ENCODE results near the gene FKBP1A. TPM values are rescaled to one million over a fixed set of nuclear protein-coding genes. Genes with fewer than 3 reads are reported as not detected.
A peak's percentile ranks its signal among the peaks of the same experiment; 100 is the strongest.

FKBP1A gene
- total RNA-seq, 2 experiments from 2014 or later: 259 to 282 TPM

- no peak for DNase-seq
- Mint-ChIP-seq H3K9me3 (no peaks in the 10 kb centered on the region), H3K27ac (no peak overlapping the region), H3K27me3 (peaks cover 5% of the 10 kb centered on the region), H3K4me3 (no peak overlapping the region), H3K36me3 (ENCODE audit: low read depth) (no peaks in the 10 kb centered on the region), H3K4me1 (ENCODE audit: low read depth) (peaks cover 9% of the 10 kb centered on the region)
- no peak for ATAC-seq
- TF ChIP-seq CTCF (IDR thresholded peaks at IDR 0.05): no peak
- CTCF ChIA-PET: interaction anchor here (1.3 kb wide), 1 partner anchor 11 kb away, joined by 4 read pairs; no protein-coding TSS in a partner anchor
- POLR2A ChIA-PET: interaction anchor here (1.6 kb wide), 1 partner anchor 38 kb away, joined by 3 read pairs; no protein-coding TSS in a partner anchor
- intact Hi-C loops (cut with micrococcal nuclease): no loop called here
Measured at GRCh38 chr20:1427457-1428054, 34.7 kb upstream of the FKBP1A start.

GRCh38 chr20:1426231-1426849 is 33.5 kb upstream of the FKBP1A start:
- no peak overlapping the region for H3K4me3 Mint-ChIP-seq
- ATAC-seq (no peak), DNase-seq (no peak)
- H3K4me1 Mint-ChIP-seq (ENCODE audit: low read depth): peaks cover 9% of the 10 kb centered on the region
- H3K9me3 Mint-ChIP-seq: no peaks in the 10 kb centered on the region
- CTCF ChIA-PET: interaction anchor here (1.3 kb wide), 1 partner anchor 9 kb away, joined by 4 read pairs; no protein-coding TSS in a partner anchor
- TF ChIP-seq CTCF (IDR thresholded peaks at IDR 0.05): no peak
- peaks cover 5% of the 10 kb centered on the region for H3K27me3 Mint-ChIP-seq
- intact Hi-C loops (cut with micrococcal nuclease): no loop called here
- H3K36me3 Mint-ChIP-seq (ENCODE audit: low read depth): no peaks in the 10 kb centered on the region
- POLR2A ChIA-PET: interaction anchor here (0.7 to 1.6 kb wide), 3 partner anchors 18 to 81 kb away, joined by 3 read pairs; no protein-coding TSS in a partner anchor
- H3K27ac Mint-ChIP-seq: no peak overlapping the region

GRCh38 chr20:1424336-1424735 is 31.5 kb upstream of the FKBP1A start:
- intact Hi-C loops (cut with micrococcal nuclease): no loop called here
- DNase-seq (no peak), ATAC-seq (no peak)
- no peak overlapping the region for H3K4me3 Mint-ChIP-seq
- no peaks in the 10 kb centered on the region for H3K36me3 Mint-ChIP-seq (ENCODE audit: low read depth)
- no peak overlapping the region for H3K27ac Mint-ChIP-seq
- TF ChIP-seq CTCF (IDR thresholded peaks at IDR 0.05): no peak
- peaks cover 9% of the 10 kb centered on the region for H3K9me3 Mint-ChIP-seq
- POLR2A ChIA-PET: no interaction called here
- CTCF ChIA-PET: interaction anchor here (1.0 to 1.6 kb wide), 2 partner anchors 43 to 82 kb away, joined by 3 to 4 read pairs; partner anchors contain the start of gene NSFL1C
- H3K4me1 Mint-ChIP-seq (ENCODE audit: low read depth): peaks cover 9% of the 10 kb centered on the region
- peaks cover 5% of the 10 kb centered on the region for H3K27me3 Mint-ChIP-seq

GRCh38 chr20:1423625-1424106 is 30.8 kb upstream of the FKBP1A start:
- H3K27me3 Mint-ChIP-seq: peaks cover 6% of the 10 kb centered on the region
- intact Hi-C loops (cut with micrococcal nuclease): no loop called here
- no peak overlapping the region for H3K4me3 Mint-ChIP-seq
- peak; percentile 47 for ATAC-seq
- H3K9me3 Mint-ChIP-seq: peaks cover 13% of the 10 kb centered on the region
- H3K36me3 Mint-ChIP-seq (ENCODE audit: low read depth): no peaks in the 10 kb centered on the region
- peak; percentile 44 for DNase-seq
- POLR2A ChIA-PET: interaction anchor here (0.7 kb wide), 1 partner anchor 186 kb away, joined by 3 read pairs; no protein-coding TSS in a partner anchor
- CTCF ChIA-PET: interaction anchor here (1.0 to 1.6 kb wide), 2 partner anchors 43 to 83 kb away, joined by 3 to 4 read pairs; partner anchors contain the start of gene NSFL1C
- H3K4me1 Mint-ChIP-seq (ENCODE audit: low read depth): peaks cover 9% of the 10 kb centered on the region
- no peak for TF ChIP-seq CTCF (IDR thresholded peaks at IDR 0.05)
- no peak overlapping the region for H3K27ac Mint-ChIP-seq

GRCh38 chr20:1423206-1423605 is 30.4 kb upstream of the FKBP1A start:
- intact Hi-C loops (cut with micrococcal nuclease): no loop called here
- ATAC-seq: no peak
- peaks cover 6% of the 10 kb centered on the region for H3K27me3 Mint-ChIP-seq
- ChIA-PET CTCF (interaction anchor here (1.6 kb wide), 1 partner anchor 44 kb away, joined by 4 read pairs; the partner anchor contains the start of gene NSFL1C), POLR2A (interaction anchor here (0.7 kb wide), 1 partner anchor 185 kb away, joined by 3 read pairs; no protein-coding TSS in a partner anchor)
- DNase-seq: no peak
- no peak for TF ChIP-seq CTCF (IDR thresholded peaks at IDR 0.05)
- no peak overlapping the region for H3K27ac Mint-ChIP-seq
- no peaks in the 10 kb centered on the region for H3K36me3 Mint-ChIP-seq (ENCODE audit: low read depth)
- H3K4me3 Mint-ChIP-seq: no peak overlapping the region
- H3K9me3 Mint-ChIP-seq: peaks cover 13% of the 10 kb centered on the region
- H3K4me1 Mint-ChIP-seq (ENCODE audit: low read depth): peaks cover 9% of the 10 kb centered on the region

All from activated CD8-positive, alpha-beta T cell treated with anti-CD3 and anti-CD28 coated beads for 36 hours (primary cell).